ENCODE measurements around the gene SRRM5. TPM values are rescaled to one million over a fixed set of nuclear protein-coding genes. Genes with fewer than 3 reads are reported as not detected.
A peak's percentile ranks its signal among the peaks of the same experiment; 100 is the strongest.

Gene SRRM5
- total RNA-seq, 1 experiment from 2014 or later: 1.0 TPM

DNA sequence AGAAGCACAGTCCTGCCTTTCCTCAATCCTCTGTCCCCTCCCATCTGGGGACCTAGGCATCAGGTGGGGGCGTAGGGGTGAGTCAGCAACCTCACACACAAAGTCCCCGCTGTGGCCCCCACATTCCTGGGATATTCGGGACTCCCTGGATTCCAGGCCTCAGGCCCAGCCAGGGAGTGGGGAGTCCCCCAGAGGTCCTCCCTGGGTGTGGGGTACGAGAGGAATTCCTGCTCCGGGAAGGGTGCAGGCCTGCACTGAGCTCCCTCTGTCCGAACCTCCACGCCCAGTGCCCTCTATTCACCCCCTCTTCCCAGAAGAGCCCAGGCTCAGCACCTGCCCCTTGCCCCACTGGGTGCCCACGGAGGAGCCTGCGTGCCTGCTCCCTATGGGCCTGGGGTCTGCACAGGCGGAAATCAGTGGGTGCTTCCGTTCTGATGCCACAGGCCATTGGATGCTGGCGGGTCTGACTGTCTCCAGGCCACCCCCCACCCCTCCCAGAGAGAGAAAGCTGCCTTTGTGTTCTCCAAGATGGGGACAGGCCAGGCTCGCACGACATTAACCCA, 24.3 kb downstream of the SRRM5 start:
- Mint-ChIP-seq H3K4me3 (ENCODE audit: unreplicated experiment) (no peak overlapping the region), H3K4me1 (ENCODE audit: low read depth, unreplicated experiment) (peaks cover 19% of the 10 kb centered on the region), H3K9me3 (ENCODE audit: unreplicated experiment) (no peaks in the 10 kb centered on the region), H3K36me3 (ENCODE audit: insufficient read depth, unreplicated experiment) (peaks cover 2% of the 10 kb centered on the region), H3K27me3 (ENCODE audit: insufficient read depth, unreplicated experiment) (peaks cover 10% of the 10 kb centered on the region), H3K27ac (ENCODE audit: unreplicated experiment) (no peak overlapping the region)
- ChIA-PET POLR2A (no interaction called here), CTCF (interaction anchor here (0.6 kb wide), 1 partner anchor 625 kb away, joined by 3 read pairs; no protein-coding TSS in a partner anchor)
- TF ChIP-seq, protein P1, sequence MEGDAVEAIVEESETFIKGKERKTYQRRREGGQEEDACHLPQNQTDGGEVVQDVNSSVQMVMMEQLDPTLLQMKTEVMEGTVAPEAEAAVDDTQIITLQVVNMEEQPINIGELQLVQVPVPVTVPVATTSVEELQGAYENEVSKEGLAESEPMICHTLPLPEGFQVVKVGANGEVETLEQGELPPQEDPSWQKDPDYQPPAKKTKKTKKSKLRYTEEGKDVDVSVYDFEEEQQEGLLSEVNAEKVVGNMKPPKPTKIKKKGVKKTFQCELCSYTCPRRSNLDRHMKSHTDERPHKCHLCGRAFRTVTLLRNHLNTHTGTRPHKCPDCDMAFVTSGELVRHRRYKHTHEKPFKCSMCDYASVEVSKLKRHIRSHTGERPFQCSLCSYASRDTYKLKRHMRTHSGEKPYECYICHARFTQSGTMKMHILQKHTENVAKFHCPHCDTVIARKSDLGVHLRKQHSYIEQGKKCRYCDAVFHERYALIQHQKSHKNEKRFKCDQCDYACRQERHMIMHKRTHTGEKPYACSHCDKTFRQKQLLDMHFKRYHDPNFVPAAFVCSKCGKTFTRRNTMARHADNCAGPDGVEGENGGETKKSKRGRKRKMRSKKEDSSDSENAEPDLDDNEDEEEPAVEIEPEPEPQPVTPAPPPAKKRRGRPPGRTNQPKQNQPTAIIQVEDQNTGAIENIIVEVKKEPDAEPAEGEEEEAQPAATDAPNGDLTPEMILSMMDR (IDR thresholded peaks at IDR 0.05; ENCODE audit: insufficient read depth in 1 of 2, low read depth in 1 of 2, low read length in 1 of 2, severe bottlenecking in 1 of 2, unreplicated experiment in 1 of 2): no peak
- Histone ChIP-seq H3K4me3 (ENCODE audit: low read depth, low read length) (no peak overlapping the region), H3K27me3 (replicated peaks; ENCODE audit: control insufficient read depth, insufficient read depth, low read length) (no peaks in the 10 kb centered on the region; the same call in 1 of the 2 replicates), H3K9me3 (no peaks in the 10 kb centered on the region), H3K4me1 (peaks cover 19% of the 10 kb centered on the region; the same call in 1 of the 2 replicates), H3K36me3 (ENCODE audit: control insufficient read depth, insufficient read depth, low read length) (no peaks in the 10 kb centered on the region)
- intact Hi-C loops (cut with micrococcal nuclease; ENCODE audit: unreplicated experiment): no loop called here
- no peak for DNase-seq
- no TSS peak for BruUV-seq (replicated peaks)

DNA sequence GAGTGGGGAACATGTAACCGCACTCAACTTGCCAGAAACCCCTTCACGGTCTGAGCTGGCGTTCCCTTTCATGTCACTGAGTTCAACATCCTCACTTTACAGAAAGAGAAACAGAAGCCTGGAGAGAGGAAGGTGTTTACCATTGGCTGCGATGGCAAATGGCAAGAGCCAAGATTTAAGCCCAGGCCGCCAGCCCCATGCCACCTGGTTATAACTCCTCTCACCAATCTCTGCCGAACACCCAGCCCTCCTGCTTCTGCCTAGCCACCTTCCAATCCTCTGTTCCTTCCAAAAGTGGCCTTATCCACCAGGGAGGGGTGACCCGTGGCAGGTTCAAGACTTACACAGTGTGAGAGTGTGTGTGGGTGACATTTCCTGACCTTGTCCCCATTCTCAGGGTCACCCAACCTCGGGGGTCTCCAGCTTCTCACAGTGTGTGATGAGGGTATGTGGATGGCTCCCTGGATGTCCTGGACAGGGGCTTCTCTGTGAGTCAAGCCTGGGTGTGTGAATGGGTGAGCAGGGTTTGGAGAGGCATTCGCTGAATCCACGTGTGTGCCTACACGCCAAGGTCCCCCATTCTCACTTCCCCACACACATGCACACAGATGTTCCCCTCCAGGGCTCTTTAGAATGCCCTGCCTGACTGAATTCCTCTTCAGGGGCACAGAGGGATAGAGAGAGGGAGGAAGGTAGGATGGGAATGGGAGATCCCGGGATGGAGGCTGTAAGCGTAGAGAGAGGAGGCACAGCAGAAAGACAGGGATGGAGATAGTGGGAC, 26.5 kb downstream of the SRRM5 start:
- TF ChIP-seq, protein P1 (IDR thresholded peaks at IDR 0.05; ENCODE audit: insufficient read depth in 1 of 2, low read depth in 1 of 2, low read length in 1 of 2, severe bottlenecking in 1 of 2, unreplicated experiment in 1 of 2): no peak
- H3K9me3 ChIP-seq: no peaks in the 10 kb centered on the region
- Mint-ChIP-seq H3K9me3 (ENCODE audit: unreplicated experiment) (no peaks in the 10 kb centered on the region), H3K27ac (ENCODE audit: unreplicated experiment) (peak overlapping the region; percentile 49), H3K27me3 (ENCODE audit: insufficient read depth, unreplicated experiment) (peaks cover 14% of the 10 kb centered on the region), H3K36me3 (ENCODE audit: insufficient read depth, unreplicated experiment) (peaks cover 6% of the 10 kb centered on the region), H3K4me3 (ENCODE audit: unreplicated experiment) (peak overlapping the region; percentile 94), H3K4me1 (ENCODE audit: low read depth, unreplicated experiment) (peaks cover 19% of the 10 kb centered on the region)
- ChIA-PET POLR2A (no interaction called here), CTCF (no interaction called here)
- DNase-seq: no peak
- H3K4me1 ChIP-seq: peaks cover 19% of the 10 kb centered on the region; the same call in 1 of the 2 replicates
- BruUV-seq (replicated peaks): TSS peak; percentile 68
- intact Hi-C loops (cut with micrococcal nuclease; ENCODE audit: unreplicated experiment): no loop called here
- no peak overlapping the region for H3K4me3 ChIP-seq (ENCODE audit: low read depth, low read length)
- H3K36me3 ChIP-seq (ENCODE audit: control insufficient read depth, insufficient read depth, low read length): no peaks in the 10 kb centered on the region
- no peaks in the 10 kb centered on the region; the same call in 1 of the 2 replicates for H3K27me3 ChIP-seq (replicated peaks; ENCODE audit: control insufficient read depth, insufficient read depth, low read length)

DNA sequence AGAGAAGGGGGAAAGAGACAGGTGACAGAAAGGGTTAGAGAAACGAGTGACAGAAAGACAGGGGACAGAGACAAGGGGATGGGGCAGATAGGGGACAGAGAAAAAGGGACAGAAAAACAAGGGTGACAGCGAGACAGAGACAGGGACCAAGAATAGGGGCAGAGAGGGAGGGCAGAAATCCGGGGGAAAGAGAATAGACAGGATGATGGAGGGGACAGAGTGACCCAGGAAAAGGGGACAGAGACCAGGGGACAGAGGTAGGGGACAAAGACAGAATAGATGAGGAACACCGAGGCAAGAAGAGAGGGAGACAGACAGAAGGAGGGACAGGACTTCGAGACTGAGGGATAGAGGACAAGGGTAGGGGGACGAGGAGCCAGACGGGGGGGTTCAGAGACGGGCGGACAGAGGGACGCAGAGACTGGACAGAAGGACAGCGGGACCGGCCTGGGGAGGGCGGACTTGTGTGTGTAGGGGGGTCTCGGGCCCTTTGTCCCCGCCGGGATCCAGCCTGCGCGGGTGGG, 27.2 kb downstream of the SRRM5 start:
- Mint-ChIP-seq H3K9me3 (ENCODE audit: unreplicated experiment) (no peaks in the 10 kb centered on the region), H3K4me3 (ENCODE audit: unreplicated experiment) (peak overlapping the region; percentile 94), H3K4me1 (ENCODE audit: low read depth, unreplicated experiment) (peaks cover 19% of the 10 kb centered on the region), H3K27me3 (ENCODE audit: insufficient read depth, unreplicated experiment) (peaks cover 14% of the 10 kb centered on the region), H3K36me3 (ENCODE audit: insufficient read depth, unreplicated experiment) (peaks cover 6% of the 10 kb centered on the region), H3K27ac (ENCODE audit: unreplicated experiment) (peak overlapping the region; percentile 49)
- H3K27me3 ChIP-seq (replicated peaks; ENCODE audit: control insufficient read depth, insufficient read depth, low read length): no peaks in the 10 kb centered on the region; the same call in 1 of the 2 replicates
- ChIA-PET CTCF (no interaction called here), POLR2A (no interaction called here)
- TF ChIP-seq, protein P1 (IDR thresholded peaks at IDR 0.05; ENCODE audit: insufficient read depth in 1 of 2, low read depth in 1 of 2, low read length in 1 of 2, severe bottlenecking in 1 of 2, unreplicated experiment in 1 of 2): no peak
- BruUV-seq (replicated peaks): no TSS peak
- H3K4me1 ChIP-seq: peaks cover 19% of the 10 kb centered on the region; the same call in 1 of the 2 replicates
- intact Hi-C loops (cut with micrococcal nuclease; ENCODE audit: unreplicated experiment): no loop called here
- H3K9me3 ChIP-seq: no peaks in the 10 kb centered on the region
- no peak for DNase-seq
- H3K4me3 ChIP-seq (ENCODE audit: low read depth, low read length): peak overlapping the region; percentile 63
- H3K36me3 ChIP-seq (ENCODE audit: control insufficient read depth, insufficient read depth, low read length): no peaks in the 10 kb centered on the region

All from Caco-2 (cell line).